Vagina (tissue), 2 donors: ENCODE results near the gene C10orf90. TPM values are rescaled to one million over a fixed set of nuclear protein-coding genes. Genes with fewer than 3 reads are reported as not detected.

ENCODE experiments used
- DNase-seq, 2 donors: peaks; one replicate each; pipeline ENCODE4 v3.0.0-alpha.2; 2017; ENCODE audit errors: extremely low spot score in 2 of 2
- H3K27ac ChIP-seq: fragments of 200-600 bp; sonication (generic); one replicate; pipeline ENCODE4 v1.5.1; 2019
- H3K27me3 ChIP-seq: fragments of 200-600 bp; sonication (generic); one replicate; pipeline ENCODE4 v1.5.1; 2019
- H3K36me3 ChIP-seq, 2 donors: fragments of 200-600 bp; sonication (generic); one replicate each; pipeline ENCODE4 v1.5.1; 2017 to 2019
- H3K4me1 ChIP-seq: fragments of 200-600 bp; sonication (generic); one replicate; pipeline ENCODE4 v1.5.1; 2019
- H3K4me3 ChIP-seq, 2 donors: fragments of 200-600 bp; sonication (generic); 1 replicate in 1 of 2; 2 replicates in 1 of 2; pipeline ENCODE4 v1.5.1; 2016 to 2019
- H3K9me3 ChIP-seq: fragments of 200-600 bp; sonication (generic); one replicate; pipeline ENCODE4 v1.5.1; 2019
- POLR2A ChIP-seq, 2 donors: fragments of 450-650 bp; IDR thresholded peaks; one replicate each; pipeline ENCODE4 v1.6.1; 2017; ENCODE audit warnings: antibody characterized with exemption in 2 of 2, mild to moderate bottlenecking in 2 of 2, moderate library complexity in 2 of 2
- POLR2AphosphoS5 ChIP-seq, 2 donors: sonication (generic); formaldehyde crosslinking; IDR thresholded peaks; one replicate each; pipeline ENCODE4 v1.9.0; 2017; ENCODE audit warnings: antibody characterized with exemption in 2 of 2, mild to moderate bottlenecking in 2 of 2, low read depth in 1 of 2; ENCODE audit not compliant: insufficient read depth in 1 of 2
- intact Hi-C: fragments of 100-400 bp; cut with DNase I; formaldehyde crosslinking; loops from one replicate; pipeline ENCODE4 v1.15.1; 2023
- total RNA-seq: library from RNA; depleted of rRNA; stranded (reverse); fragments of >200 nt; gene quantifications from one replicate; pipeline ENCODE4 v1.2.3, GENCODE V29; 2016
- TF ChIP-seq, protein P1 (sequence below), 3 experiments: fragments of 450-650 bp in 2 of 3; fragments of 200-600 bp in 1 of 3; sonication (generic) in 1 of 3; IDR thresholded peaks; one replicate each; pipeline ENCODE4 v1.5.1; 2017 to 2019; ENCODE audit warnings: antibody characterized with exemption in 3 of 3, mild to moderate bottlenecking in 2 of 3, moderate library complexity in 2 of 3

C10orf90 gene
- total RNA-seq, 1 donor from 2014 or later: not detected

DNA sequence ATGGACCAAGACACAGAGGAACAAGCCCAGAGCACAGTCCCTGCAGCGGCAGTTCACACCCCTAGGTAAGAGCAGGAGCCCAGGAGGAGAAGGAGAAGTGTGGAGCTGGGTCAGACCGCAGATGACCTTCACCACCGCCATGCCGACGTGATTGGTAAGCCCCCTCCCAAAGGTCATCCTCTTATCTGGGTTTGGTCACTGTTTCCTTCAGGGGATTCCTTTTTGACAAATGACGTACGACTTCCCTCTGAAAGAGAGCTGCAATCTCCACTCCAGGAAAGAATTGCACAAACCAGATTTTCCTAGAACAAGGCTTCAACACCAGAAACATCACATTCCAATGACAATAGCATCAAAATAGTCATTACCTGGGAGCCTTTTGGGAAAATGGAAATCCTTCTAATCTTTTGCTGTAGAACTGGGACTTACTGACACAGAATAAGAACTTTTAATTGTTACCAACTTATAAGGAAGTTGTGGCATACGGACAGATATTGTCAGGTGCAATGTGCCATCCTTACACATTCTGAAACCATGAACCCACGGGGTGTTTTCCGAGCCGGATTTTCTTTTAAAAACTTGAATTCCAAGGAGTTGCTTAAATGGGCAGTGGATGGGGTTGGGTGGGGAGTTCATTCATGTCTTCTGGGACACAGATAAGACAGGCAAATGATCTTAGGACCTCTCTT is 261.4 kb downstream of the C10orf90 start:
- intact Hi-C loops: no loop called here
- Histone ChIP-seq H3K4me3 (no peak overlapping the region), H3K27me3 (no peaks in the 10 kb centered on the region), H3K36me3 (no peaks in the 10 kb centered on the region), H3K4me1 (no peaks in the 10 kb centered on the region), H3K27ac (no peak overlapping the region), H3K9me3 (no peaks in the 10 kb centered on the region)
- TF ChIP-seq POLR2A (IDR thresholded peaks at IDR 0.05): no peak
- TF ChIP-seq, protein P1, sequence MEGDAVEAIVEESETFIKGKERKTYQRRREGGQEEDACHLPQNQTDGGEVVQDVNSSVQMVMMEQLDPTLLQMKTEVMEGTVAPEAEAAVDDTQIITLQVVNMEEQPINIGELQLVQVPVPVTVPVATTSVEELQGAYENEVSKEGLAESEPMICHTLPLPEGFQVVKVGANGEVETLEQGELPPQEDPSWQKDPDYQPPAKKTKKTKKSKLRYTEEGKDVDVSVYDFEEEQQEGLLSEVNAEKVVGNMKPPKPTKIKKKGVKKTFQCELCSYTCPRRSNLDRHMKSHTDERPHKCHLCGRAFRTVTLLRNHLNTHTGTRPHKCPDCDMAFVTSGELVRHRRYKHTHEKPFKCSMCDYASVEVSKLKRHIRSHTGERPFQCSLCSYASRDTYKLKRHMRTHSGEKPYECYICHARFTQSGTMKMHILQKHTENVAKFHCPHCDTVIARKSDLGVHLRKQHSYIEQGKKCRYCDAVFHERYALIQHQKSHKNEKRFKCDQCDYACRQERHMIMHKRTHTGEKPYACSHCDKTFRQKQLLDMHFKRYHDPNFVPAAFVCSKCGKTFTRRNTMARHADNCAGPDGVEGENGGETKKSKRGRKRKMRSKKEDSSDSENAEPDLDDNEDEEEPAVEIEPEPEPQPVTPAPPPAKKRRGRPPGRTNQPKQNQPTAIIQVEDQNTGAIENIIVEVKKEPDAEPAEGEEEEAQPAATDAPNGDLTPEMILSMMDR (IDR thresholded peaks at IDR 0.05): no peak
- no peak for TF ChIP-seq POLR2AphosphoS5 (IDR thresholded peaks at IDR 0.05; ENCODE audit: insufficient read depth in 1 of 2, low read depth in 1 of 2)
- DNase-seq: no peak

DNA sequence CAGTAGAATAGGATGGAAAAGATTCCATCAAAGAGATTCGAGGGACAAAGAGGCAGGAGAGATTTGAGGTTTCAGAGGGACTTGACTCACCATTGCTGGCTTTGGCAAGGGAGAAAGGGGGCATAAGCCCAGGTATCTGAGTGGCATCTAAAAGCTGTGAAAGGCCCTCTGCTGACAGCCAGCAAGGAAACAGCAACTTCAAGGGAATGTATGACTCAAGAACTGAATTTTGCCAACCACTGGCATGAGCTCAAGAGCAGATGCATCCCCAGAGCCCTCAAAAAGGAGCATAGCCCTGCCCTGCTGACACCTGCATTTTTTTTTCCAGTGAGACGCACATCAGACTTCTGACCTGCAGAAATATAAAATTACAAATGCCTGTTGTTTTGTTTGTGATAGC is 262.7 kb downstream of the C10orf90 start:
- TF ChIP-seq POLR2A (IDR thresholded peaks at IDR 0.05): no peak
- TF ChIP-seq, protein P1 (IDR thresholded peaks at IDR 0.05): no peak
- TF ChIP-seq POLR2AphosphoS5 (IDR thresholded peaks at IDR 0.05; ENCODE audit: insufficient read depth in 1 of 2, low read depth in 1 of 2): no peak
- no peaks in the 10 kb centered on the region for H3K27me3 ChIP-seq
- H3K27ac ChIP-seq: no peak overlapping the region
- H3K4me3 ChIP-seq: no peak overlapping the region
- intact Hi-C loops: no loop called here
- H3K36me3 ChIP-seq: no peaks in the 10 kb centered on the region
- no peak for DNase-seq
- H3K4me1 ChIP-seq: no peaks in the 10 kb centered on the region
- no peaks in the 10 kb centered on the region for H3K9me3 ChIP-seq

DNA sequence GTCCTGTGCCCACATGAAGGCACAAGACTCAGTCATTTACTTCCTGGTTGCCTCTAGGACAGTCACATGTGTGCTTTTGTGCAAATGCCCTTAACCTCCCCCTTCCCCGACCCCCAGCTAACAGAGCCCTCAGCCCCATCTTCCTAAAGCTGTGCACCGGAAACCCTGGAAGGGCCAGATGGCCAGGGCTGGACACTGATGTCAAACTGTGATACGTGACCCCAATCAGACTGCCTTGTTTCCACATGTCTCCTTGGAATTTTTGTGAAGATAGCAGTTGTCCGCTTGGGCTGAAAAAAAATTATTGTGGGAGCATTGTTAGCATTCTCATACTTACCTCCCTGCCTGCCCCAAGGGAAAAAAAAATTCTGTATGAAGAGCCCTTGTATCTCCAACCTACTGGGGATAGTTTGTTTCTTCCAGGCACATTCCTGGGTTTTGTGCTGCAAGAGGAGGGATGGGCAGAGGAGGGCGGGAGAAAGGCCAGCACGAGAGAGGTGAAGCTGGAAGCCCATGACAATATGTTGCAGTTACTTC is 265.2 kb downstream of the C10orf90 start:
- TF ChIP-seq POLR2A (IDR thresholded peaks at IDR 0.05) (no peak), POLR2AphosphoS5 (IDR thresholded peaks at IDR 0.05; ENCODE audit: insufficient read depth in 1 of 2, low read depth in 1 of 2) (no peak)
- TF ChIP-seq, protein P1 (IDR thresholded peaks at IDR 0.05): no peak
- intact Hi-C loops: no loop called here
- DNase-seq: no peak
- H3K36me3 ChIP-seq: no peaks in the 10 kb centered on the region
- H3K27ac ChIP-seq: no peak overlapping the region
- no peaks in the 10 kb centered on the region for H3K9me3 ChIP-seq
- no peaks in the 10 kb centered on the region for H3K27me3 ChIP-seq
- H3K4me1 ChIP-seq: no peaks in the 10 kb centered on the region
- H3K4me3 ChIP-seq: no peak overlapping the region

DNA sequence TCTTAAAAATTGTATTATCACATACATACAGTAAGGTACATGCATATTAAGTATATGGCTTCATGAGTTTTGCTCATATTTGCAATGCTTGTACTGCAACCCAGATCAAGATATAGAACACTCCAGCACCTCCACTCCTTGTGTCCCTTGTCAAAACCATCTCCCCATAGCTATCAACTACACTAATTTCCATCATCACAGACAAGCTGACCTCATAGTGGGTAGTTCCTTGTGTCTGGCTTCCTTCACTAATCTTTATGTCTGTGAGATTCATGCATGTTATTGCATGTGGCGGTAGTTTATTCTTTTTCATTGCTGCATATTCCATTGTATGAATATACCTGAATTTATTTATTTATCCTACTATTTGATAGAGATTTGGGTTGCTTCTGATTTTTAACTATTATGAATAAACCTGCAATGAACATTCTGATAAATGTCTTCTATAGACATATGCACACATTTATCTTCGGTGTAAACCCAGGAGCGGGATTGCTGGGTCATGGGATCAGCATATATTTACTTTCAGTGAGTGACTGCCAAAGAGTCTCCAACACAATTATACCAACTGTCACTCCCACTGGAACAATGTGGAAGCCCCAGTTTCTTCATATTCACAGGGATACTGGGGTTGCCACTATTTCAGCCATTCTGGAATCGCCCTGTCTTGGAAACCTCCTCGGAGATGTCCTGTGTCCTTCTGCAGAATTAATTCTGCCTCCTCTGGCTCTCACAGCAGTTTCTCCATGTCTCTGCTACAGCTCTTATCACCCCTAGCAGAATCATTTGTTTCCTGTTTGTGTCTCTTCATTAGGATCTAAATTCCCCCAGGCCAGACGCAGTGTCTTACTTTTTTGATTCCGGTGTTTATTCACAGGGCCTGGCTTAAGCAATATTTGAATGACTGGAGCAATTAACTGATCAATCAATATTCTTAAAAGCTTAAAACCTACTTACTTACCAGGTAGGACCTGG is 267.5 kb downstream of the C10orf90 start:
- Histone ChIP-seq H3K4me3 (no peak overlapping the region), H3K27ac (no peak overlapping the region), H3K9me3 (no peaks in the 10 kb centered on the region), H3K4me1 (peaks cover 3% of the 10 kb centered on the region), H3K36me3 (no peaks in the 10 kb centered on the region), H3K27me3 (no peaks in the 10 kb centered on the region)
- intact Hi-C loops: no loop called here
- TF ChIP-seq POLR2AphosphoS5 (IDR thresholded peaks at IDR 0.05; ENCODE audit: insufficient read depth in 1 of 2, low read depth in 1 of 2): no peak
- TF ChIP-seq POLR2A (IDR thresholded peaks at IDR 0.05): no peak
- TF ChIP-seq, protein P1 (IDR thresholded peaks at IDR 0.05): no peak
- DNase-seq: no peak
